Chondrocyte (in vitro differentiated cells): Measurements from ENCODE around the gene IVD. TPM values are rescaled to one million over a fixed set of nuclear protein-coding genes. Genes with fewer than 3 reads are reported as not detected.

ENCODE experiments used
- DNase-seq: peaks from one replicate; pipeline ENCODE4 v3.0.0; 2021; ENCODE audit warnings: mixed read lengths, low spot score
- H3K27ac Mint-ChIP-seq: one replicate; pipeline ENCODE4 v1.8.0; 2021; ENCODE audit warnings: mild to moderate bottlenecking, moderate library complexity, mixed read lengths; ENCODE audit not compliant: unreplicated experiment
- H3K27me3 Mint-ChIP-seq: 2 replicates; pipeline ENCODE4 v1.8.0; 2021; ENCODE audit warnings: low read depth, mixed read lengths
- H3K36me3 Mint-ChIP-seq: 2 replicates; pipeline ENCODE4 v1.8.0; 2021; ENCODE audit warnings: low read depth, mixed read lengths
- H3K4me1 Mint-ChIP-seq: 2 replicates; pipeline ENCODE4 v1.8.0; 2021; ENCODE audit warnings: low read depth, mild to moderate bottlenecking, mixed read lengths
- H3K4me3 Mint-ChIP-seq: one replicate; pipeline ENCODE4 v1.8.0; 2021; ENCODE audit warnings: mild to moderate bottlenecking, moderate library complexity, mixed read lengths; ENCODE audit not compliant: unreplicated experiment
- H3K9me3 Mint-ChIP-seq: 2 replicates; pipeline ENCODE4 v1.8.0; 2021; ENCODE audit warnings: low read depth, mixed read lengths
- total RNA-seq: library from RNA; stranded (reverse); gene quantifications from 3 replicates; pipeline ENCODE4 v1.2.1, GENCODE V29; 2021
- TF ChIP-seq, protein P1 (sequence below): fragments of 200-600 bp; sonication (generic); IDR thresholded peaks from 2 replicates; pipeline ENCODE4 v1.5.0; 2021; ENCODE audit warnings: antibody characterized with exemption, mild to moderate bottlenecking, moderate library complexity

IVD gene
- total RNA-seq, 1 donor from 2014 or later, result 42.5 TPM

- TF ChIP-seq, protein P1, sequence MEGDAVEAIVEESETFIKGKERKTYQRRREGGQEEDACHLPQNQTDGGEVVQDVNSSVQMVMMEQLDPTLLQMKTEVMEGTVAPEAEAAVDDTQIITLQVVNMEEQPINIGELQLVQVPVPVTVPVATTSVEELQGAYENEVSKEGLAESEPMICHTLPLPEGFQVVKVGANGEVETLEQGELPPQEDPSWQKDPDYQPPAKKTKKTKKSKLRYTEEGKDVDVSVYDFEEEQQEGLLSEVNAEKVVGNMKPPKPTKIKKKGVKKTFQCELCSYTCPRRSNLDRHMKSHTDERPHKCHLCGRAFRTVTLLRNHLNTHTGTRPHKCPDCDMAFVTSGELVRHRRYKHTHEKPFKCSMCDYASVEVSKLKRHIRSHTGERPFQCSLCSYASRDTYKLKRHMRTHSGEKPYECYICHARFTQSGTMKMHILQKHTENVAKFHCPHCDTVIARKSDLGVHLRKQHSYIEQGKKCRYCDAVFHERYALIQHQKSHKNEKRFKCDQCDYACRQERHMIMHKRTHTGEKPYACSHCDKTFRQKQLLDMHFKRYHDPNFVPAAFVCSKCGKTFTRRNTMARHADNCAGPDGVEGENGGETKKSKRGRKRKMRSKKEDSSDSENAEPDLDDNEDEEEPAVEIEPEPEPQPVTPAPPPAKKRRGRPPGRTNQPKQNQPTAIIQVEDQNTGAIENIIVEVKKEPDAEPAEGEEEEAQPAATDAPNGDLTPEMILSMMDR, result no peak
- Mint-ChIP-seq H3K4me3 (no peak overlapping the region), H3K9me3 (no peaks in the 10 kb centered on the region), H3K27me3 (peaks cover 5% of the 10 kb centered on the region), H3K4me1 (peaks cover 4% of the 10 kb centered on the region), H3K36me3 (no peaks in the 10 kb centered on the region), H3K27ac (no peak overlapping the region)
- no peak for DNase-seq
These were observed 40.6 kb upstream of the IVD start for GRCh38 chr15:40365016-40365415.

DNA sequence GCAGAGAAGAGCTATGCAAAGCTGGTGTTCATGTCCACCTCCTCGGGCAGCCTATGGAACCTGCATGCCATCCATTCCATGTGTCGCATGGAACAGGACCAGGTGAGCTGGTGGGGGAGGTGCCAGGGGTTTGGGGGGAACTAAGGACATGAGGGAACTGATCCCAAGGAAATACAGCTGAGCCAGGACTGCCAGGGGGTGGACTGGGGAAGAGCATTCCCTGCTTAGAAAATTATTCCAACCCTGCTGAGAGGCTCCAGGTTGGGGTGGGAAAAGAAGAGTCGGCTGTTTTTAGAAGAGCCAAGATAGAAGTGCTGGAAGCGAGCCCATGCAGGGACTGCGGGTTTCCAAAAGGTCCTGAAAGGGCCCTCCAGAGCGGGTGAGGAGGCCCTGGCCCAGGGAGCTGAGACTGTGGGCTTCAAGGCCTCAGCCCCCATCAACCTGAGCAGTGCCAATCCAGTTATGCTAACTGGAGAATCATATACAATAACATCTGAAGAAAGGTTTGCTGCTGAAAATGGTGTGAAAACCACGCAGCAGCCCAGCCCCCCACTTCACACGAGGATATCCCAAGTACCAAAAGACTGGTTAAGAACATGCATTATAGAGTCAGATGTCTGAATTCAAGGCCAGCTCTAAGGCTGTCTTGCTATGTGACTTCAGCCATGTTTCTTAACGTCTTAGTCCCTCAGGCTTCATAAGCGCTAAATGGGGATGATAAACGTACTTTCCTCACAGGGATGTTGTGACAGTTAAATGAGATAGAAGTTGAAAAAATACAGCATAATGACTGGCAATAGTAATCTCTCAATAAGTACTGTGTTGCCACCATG is 39.8 kb upstream of the IVD start:
- no peaks in the 10 kb centered on the region for H3K36me3 Mint-ChIP-seq
- DNase-seq, result no peak
- no peaks in the 10 kb centered on the region for H3K9me3 Mint-ChIP-seq
- TF ChIP-seq, protein P1, result no peak
- no peak overlapping the region for H3K27ac Mint-ChIP-seq
- H3K27me3 Mint-ChIP-seq, result peaks cover 5% of the 10 kb centered on the region
- peaks cover 4% of the 10 kb centered on the region for H3K4me1 Mint-ChIP-seq
- H3K4me3 Mint-ChIP-seq, result no peak overlapping the region

DNA sequence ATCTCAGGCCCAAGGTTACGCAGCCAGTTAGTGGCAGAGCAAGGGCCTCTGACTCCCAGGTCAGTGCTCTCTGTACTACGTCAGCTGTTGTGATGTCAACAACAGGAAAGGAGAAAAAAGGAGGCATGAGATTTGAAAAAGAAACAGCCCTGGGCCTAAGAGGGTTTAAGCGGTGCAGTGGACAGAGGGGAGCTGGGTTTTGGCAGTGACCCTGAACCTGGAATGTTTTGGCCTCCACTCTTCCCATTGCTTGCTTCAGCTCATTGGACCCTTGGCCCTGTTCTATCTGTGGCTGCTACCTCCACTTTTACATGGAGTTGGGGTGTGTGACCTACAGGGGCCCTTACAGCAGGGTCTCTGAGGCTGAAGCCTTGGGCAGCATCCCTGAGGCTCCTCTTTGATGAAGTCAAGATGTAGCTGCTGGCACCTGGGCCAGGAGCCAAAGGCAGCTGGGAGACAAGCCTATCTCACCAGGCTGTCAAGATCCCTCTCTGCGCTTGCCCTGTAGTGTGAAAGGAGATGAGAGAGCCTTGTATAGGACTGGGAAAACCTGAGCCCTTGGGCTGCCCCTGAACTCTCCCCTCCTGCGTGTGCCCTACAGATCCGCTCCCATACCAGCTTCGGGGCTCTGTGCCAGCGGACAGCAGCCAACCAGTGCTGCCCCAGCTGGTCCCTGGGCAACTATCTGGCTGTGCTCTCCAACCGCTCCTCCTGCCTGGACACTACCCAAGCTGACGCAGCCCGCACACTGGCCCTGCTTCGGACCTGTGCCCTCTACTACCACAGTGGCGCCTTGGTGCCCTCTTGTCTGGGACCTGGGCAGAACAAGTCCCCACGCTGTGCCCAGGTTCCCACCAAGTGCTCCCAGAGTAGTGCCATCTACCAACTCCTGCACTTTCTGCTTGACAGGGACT is 38.9 kb upstream of the IVD start:
- TF ChIP-seq, protein P1, result no peak
- Mint-ChIP-seq H3K9me3 (no peaks in the 10 kb centered on the region), H3K4me3 (no peak overlapping the region), H3K36me3 (no peaks in the 10 kb centered on the region), H3K27me3 (peaks cover 5% of the 10 kb centered on the region), H3K27ac (no peak overlapping the region), H3K4me1 (peaks cover 7% of the 10 kb centered on the region)
- DNase-seq, result no peak

DNA sequence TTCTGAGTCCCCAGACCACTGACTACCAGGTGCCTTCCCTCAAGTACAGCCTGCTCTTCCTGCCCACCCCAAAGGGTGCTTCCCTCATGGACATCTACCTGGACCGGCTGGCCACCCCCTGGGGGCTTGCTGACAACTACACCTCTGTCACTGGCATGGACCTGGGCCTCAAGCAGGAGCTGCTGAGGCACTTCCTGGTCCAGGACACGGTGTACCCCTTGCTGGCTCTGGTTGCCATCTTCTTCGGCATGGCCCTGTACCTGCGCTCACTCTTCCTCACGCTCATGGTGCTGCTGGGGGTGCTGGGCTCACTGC is 38.3 kb upstream of the IVD start:
- TF ChIP-seq, protein P1, result no peak
- peaks cover under 1% of the 10 kb centered on the region for H3K27me3 Mint-ChIP-seq
- no peak overlapping the region for H3K4me3 Mint-ChIP-seq
- no peak overlapping the region for H3K27ac Mint-ChIP-seq
- H3K4me1 Mint-ChIP-seq, result peaks cover 11% of the 10 kb centered on the region
- no peaks in the 10 kb centered on the region for H3K9me3 Mint-ChIP-seq
- no peaks in the 10 kb centered on the region for H3K36me3 Mint-ChIP-seq
- no peak for DNase-seq
